Muscle of leg (tissue), 11 donors: ENCODE measurements around the gene TMOD1. TPM values are rescaled to one million over a fixed set of nuclear protein-coding genes. Genes with fewer than 3 reads are reported as not detected.

Source experiments
- DNase-seq: peaks from one replicate; pipeline ENCODE4 v3.0.0; 2013
- H3K27ac ChIP-seq: one replicate; pipeline ENCODE4 v1.5.1; 2013; ENCODE audit warnings: mild to moderate bottlenecking, low read length, control low read depth
- H3K27me3 ChIP-seq: one replicate; pipeline ENCODE4 v1.6.1; 2013; ENCODE audit warnings: low read length; ENCODE audit not compliant: control insufficient read depth, insufficient read depth
- H3K36me3 ChIP-seq: one replicate; pipeline ENCODE4 v1.6.1; 2013; ENCODE audit warnings: low read length; ENCODE audit not compliant: control insufficient read depth, insufficient read depth
- H3K4me1 ChIP-seq: one replicate; pipeline ENCODE4 v1.6.1; 2013; ENCODE audit warnings: low read length; ENCODE audit not compliant: control insufficient read depth, insufficient read depth
- H3K4me3 ChIP-seq: one replicate; pipeline ENCODE4 v1.5.1; 2013; ENCODE audit warnings: low read length, control low read depth
- H3K9me3 ChIP-seq: replicated peaks from 2 replicates; pipeline ENCODE4 v1.6.1; 2013; ENCODE audit warnings: low read depth, low read length; ENCODE audit not compliant: control insufficient read depth
- whole genome bisulfite sequencing: methylation state at CpG from one replicate; pipeline ENCODE4 v1.1.5; 2013; ENCODE audit warnings: missing lambda C conversion rate; ENCODE audit not compliant: insufficient coverage; 5-methylcytosine and 5-hydroxymethylcytosine counted together
- polyA plus RNA-seq, 8 donors: library from polyadenylated mRNA; unstranded; fragments of 120-200 nt; gene quantifications; one replicate each; pipeline versions ENCODE4 v1.2.1 to v1.2.3, GENCODE V29; 2013; ENCODE audit warnings: inconsistent platforms in 1 of 8, low replicate concordance in 1 of 8; ENCODE audit not compliant: insufficient read length in 8 of 8, insufficient read depth in 1 of 8
- total RNA-seq: library from RNA; stranded (reverse); fragments of 120-200 nt; gene quantifications from one replicate; pipeline ENCODE4 v1.2.4, GENCODE V29; 2013

The TMOD1 gene
- total and polyA plus RNA-seq, 9 donors: 46.1 to 139 (median 102) TPM

DNA sequence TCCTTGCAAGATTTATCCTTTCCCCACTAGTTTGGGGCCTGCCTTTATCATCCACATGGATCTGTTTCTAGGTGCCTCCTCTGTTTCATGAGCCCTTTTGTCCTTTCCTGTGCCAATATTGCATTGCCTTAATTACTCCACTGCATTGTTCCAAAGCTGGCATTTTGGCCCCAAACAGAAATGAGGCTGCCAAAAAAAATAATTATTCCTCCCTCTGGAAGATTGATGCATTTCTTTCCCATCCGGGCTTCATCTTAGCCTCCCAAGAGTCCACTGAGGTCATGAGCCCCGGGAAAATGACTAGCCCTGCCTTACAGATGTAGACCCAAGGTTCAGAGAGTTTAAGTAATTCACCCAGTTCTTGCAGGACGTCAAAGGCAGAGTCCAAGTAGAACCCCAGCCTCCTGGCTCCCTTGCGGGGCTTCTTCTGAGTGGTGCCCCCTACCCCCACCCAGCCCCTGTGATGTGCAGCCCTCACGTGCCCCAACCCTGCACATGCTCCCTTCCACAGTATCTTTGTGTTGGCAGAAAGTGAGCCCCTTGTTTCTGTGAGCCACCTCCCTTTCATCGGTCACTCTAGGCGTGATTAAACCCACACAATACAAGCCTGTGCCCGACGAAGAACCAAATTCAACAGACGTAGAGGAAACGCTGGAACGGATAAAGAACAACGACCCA lies 62.1 kb downstream of the TMOD1 start:
- WGBS: 66% methylated on average over 4 of the region's 13 CpGs
- H3K9me3 ChIP-seq: no peaks in the 10 kb centered on the region
- no peak overlapping the region for H3K27ac ChIP-seq
- peaks cover 11% of the 10 kb centered on the region for H3K36me3 ChIP-seq
- DNase-seq: no peak
- H3K4me1 ChIP-seq: peaks cover 34% of the 10 kb centered on the region
- H3K27me3 ChIP-seq: no peaks in the 10 kb centered on the region
- no peak overlapping the region for H3K4me3 ChIP-seq

DNA sequence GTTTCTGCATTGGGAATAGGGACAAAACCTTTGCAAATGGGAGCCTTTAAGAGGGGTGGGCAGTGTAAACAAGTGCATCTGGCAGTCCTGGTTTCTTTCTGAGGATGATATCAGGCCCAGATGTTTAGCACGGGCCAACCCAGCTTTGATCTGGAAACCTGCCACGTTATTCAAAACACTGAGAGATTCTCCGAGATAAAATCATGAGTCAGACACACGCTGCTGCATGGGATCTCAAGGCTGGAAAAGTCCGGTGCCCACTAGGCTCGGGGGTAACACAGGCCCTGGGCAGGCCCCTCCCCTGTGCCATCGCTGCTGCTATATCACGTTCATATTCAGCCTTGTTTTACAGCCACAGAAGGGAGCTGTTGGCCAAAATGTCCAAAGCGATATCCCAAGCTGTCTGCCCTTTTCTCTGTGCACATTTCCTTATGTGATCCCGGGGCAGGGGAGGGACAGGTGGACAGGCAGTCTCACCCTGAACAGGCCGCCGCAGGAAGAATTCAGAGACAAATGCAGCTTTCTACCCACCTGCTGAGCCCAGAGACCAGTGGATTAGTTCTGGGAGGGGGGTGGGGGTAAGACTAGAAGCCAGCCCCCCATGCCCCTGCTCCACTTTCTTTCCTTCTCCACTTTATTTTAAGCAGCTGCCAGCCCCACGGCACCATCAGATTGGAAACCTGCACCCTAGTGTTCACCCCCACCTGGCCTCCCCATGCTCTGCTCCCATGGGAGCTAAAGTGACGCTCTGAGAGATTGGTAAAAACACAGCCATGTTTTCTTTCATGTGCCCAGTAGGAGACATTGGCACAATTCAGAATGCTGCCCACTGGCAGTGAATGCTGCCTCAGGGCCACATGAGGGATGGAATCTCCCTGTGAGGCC lies 63.1 kb downstream of the TMOD1 start:
- WGBS: 28% methylated on average over 9 of the region's 14 CpGs
- Histone ChIP-seq H3K4me1 (peaks cover 40% of the 10 kb centered on the region), H3K9me3 (no peaks in the 10 kb centered on the region), H3K36me3 (peaks cover 18% of the 10 kb centered on the region), H3K27me3 (no peaks in the 10 kb centered on the region), H3K4me3 (no peak overlapping the region), H3K27ac (no peak overlapping the region)
- DNase-seq: peak; percentile 48

DNA sequence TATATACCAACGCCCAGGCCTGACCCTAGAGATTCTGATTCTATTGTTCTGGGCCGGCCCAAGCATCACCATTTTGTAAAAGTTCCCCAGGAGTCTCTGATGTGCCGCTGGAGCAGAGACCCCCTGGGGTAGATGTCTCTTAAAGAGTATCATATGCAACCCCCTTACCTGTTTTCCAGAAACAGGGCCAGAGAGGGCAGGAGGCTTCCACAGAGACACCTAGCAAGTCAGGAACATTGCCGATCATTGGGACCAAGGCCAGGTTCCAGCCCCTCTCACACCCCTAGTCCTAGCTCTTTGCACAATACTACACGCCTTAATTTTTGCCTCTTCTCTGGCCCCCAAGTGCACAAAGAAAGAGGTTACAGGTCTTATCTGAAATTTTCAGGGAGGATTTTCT lies 63.8 kb downstream of the TMOD1 start:
- DNase-seq: no peak
- Histone ChIP-seq H3K27ac (no peak overlapping the region), H3K4me1 (peaks cover 41% of the 10 kb centered on the region), H3K9me3 (no peaks in the 10 kb centered on the region), H3K4me3 (no peak overlapping the region), H3K27me3 (no peaks in the 10 kb centered on the region), H3K36me3 (peaks cover 18% of the 10 kb centered on the region)
- no CpG with 5 or more reads among the region's 5 CpGs for WGBS

DNA sequence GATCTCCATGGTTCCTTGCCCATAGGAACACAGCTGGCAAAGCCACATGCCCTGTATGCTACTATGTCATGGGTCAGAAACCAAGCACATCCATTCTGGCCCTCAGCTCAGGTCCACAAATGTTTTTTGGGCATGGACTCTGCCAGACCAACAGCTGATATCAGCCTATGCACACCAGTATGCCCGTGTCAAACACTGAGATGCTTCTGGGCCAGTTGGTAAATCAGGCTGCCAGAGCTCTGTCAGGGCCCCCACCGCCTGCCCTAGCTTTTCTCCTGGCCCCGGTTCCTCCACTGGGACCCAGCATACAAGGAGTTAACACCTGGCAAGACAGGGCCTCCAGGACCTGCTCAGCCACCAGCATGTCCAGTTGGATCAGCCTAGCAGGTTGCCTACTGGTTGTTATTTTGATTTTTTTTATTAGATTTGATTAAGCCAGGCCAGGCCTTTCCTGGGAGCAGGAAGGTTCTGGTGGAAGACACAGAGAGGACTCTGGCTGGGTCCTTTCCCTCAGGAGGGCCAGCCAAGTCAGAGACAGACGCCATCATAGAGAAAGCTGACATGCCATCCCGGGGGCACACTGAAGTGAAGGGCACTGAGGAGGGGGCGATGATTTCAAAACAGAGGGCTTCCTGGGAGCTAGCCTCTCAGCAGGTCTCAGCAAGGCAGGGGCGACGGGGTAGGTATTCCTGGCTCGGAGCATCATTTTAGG lies 65.9 kb downstream of the TMOD1 start:
- peak overlapping the region; percentile 82 for H3K27ac ChIP-seq
- WGBS: 70% methylated on average over 8 of the region's 9 CpGs
- peak; percentile 27 for DNase-seq
- no peaks in the 10 kb centered on the region for H3K27me3 ChIP-seq
- H3K9me3 ChIP-seq: no peaks in the 10 kb centered on the region
- H3K4me1 ChIP-seq: peaks cover 61% of the 10 kb centered on the region
- H3K4me3 ChIP-seq: no peak overlapping the region
- peaks cover 18% of the 10 kb centered on the region for H3K36me3 ChIP-seq

DNA sequence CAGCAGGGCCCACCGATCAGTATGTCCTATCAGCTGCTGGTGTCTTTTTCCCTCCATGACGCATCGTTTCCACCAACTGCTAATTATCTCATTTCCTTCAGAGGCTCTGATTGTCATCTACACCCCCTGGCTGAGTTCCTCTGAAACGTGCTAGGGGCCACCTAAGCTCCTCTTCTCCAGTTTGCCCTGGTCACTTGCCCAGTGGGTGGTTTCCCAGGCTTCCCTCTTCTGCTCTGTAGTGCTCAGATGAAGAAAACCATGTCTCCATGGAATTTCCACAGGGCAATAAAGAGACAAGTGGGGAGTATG lies 66.4 kb downstream of the TMOD1 start:
- DNase-seq: peak; percentile 63
- WGBS: 54% methylated on average over 4 of the region's 4 CpGs
- Histone ChIP-seq H3K4me1 (peaks cover 64% of the 10 kb centered on the region), H3K9me3 (no peaks in the 10 kb centered on the region), H3K27ac (peak overlapping the region; percentile 82), H3K27me3 (no peaks in the 10 kb centered on the region), H3K4me3 (no peak overlapping the region), H3K36me3 (peaks cover 20% of the 10 kb centered on the region)

DNA sequence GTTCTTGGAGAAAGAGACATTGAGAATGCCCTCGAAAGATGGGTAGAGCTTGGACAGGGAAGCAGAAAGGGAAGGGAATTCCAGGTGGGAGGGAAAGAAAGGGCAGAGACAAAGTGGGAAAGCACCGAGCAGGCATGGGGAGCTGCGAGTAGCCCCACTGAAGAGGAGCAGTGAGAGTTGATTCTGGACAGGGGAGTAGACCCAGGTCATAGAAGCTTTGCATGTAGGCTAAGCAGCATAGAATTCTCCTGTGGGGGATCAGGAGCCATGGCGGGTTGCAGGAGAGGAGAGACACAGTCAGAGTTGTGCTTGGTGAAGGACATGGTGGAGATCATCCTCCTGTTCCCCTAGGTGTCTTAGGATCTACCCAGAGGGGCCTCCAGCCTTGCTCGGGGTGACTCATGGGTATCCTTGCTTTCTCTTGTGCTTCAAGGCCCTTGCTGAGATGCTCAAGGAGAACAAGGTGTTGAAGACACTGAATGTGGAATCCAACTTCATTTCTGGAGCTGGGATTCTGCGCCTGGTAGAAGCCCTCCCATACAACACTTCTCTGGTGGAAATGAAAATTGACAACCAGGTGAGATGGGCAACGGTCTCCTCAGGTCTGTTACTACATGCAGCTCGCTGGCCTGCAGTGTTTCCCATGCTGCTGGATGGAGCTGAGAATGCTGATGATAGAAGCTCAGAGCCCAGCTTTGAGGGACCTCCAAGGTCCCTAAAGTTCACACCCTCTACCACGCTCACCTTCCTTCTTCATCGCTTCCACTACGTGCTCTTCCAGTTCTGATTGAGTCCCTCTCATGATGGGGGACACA lies 67.2 kb downstream of the TMOD1 start:
- Histone ChIP-seq H3K9me3 (no peaks in the 10 kb centered on the region), H3K27ac (peak overlapping the region; percentile 60), H3K4me1 (peaks cover 61% of the 10 kb centered on the region), H3K27me3 (no peaks in the 10 kb centered on the region), H3K36me3 (peaks cover 23% of the 10 kb centered on the region), H3K4me3 (no peak overlapping the region)
- no peak for DNase-seq
- WGBS: 86% methylated on average over 8 of the region's 11 CpGs

DNA sequence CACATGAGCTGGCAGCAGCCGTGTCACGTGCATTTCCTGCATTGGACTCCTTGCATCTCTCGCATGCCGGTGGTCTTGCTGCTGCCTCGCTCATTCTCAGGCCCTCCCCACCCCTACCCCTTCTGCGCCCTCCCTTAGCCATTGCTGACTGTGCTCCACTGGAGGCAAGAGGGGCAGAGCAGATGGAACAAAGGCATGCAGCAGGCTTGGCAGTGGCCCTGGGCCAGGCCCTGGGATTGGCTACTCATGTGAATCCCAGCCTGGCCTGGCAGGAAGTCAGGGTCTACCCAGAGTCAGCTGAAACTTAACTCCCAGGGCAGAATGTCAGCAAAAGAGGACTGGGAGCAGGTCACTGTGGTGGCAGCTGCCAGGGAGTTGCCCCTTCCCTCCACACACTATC lies 69.4 kb downstream of the TMOD1 start:
- 75% methylated on average over 6 of the region's 6 CpGs for WGBS
- H3K9me3 ChIP-seq: no peaks in the 10 kb centered on the region

DNA sequence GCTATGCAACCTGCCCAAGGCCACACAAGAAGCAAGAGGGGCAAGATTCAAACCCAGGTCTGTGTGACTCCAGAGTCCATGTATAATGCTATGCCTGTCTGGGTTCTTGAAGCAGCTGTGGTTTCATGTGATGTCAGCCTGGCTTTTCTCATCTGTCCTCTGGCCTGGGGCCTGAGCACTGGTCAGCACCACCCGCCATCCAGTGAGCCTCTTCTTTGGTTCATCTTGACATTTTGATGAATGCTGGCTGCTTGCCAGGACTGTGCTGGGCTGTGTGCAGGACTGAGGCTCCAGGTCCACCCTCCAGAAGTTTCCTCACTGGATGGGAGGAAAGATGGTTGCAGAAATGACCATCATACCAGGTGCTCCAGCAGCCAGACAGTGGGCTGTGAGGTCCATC lies 70.2 kb downstream of the TMOD1 start:
- H3K4me1 ChIP-seq: peaks cover 47% of the 10 kb centered on the region
- H3K27ac ChIP-seq: peak overlapping the region; percentile 80
- no peak overlapping the region for H3K4me3 ChIP-seq
- peak; percentile 45 for DNase-seq
- H3K9me3 ChIP-seq: no peaks in the 10 kb centered on the region
- H3K36me3 ChIP-seq: peaks cover 12% of the 10 kb centered on the region
- WGBS: no CpG with 5 or more reads among the region's 1 CpG
- H3K27me3 ChIP-seq: peaks cover 2% of the 10 kb centered on the region

More for the DNA sequence above, 69.4 kb downstream of the TMOD1 start:
- no peak overlapping the region for H3K4me3 ChIP-seq
- H3K36me3 ChIP-seq: peaks cover 12% of the 10 kb centered on the region
- peak overlapping the region; percentile 80 for H3K27ac ChIP-seq
- DNase-seq: peak; percentile 83
- H3K4me1 ChIP-seq: peaks cover 47% of the 10 kb centered on the region
- H3K27me3 ChIP-seq: peaks cover 2% of the 10 kb centered on the region

DNA sequence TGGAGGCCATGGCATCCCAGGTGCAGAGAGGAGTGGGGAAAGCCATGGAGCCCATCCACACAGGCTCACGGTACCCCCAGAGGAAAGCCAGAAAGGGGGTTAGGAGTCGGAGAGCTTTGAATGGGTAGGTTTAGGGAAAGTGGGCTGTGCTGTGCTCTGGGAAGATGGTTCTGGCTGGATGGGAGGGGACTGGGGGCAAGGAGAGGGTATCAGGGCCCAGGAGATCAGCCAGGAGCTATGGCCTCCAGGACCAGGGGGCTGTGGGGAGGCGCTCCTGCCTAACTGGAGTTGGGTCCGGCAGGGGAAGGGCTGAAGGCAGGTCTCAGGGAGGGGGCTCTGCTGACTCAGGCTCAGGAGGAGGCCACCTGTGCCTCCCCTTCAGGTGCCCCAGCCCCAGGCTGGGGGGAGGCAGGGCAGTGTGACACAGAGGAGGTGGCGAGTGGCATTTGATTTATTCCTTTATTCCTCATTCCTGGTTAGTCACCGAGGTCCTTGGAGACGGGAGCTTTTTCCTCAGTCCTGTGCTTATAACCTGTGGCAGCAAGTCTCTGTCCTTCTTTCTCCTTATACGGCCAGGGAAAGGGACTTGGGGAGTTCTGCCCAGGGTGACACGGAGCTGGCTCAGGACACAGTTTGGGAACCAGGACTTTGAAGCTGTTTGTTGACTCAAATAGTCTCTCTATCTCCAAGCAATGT lies 70.9 kb downstream of the TMOD1 start:
- WGBS: 64% methylated on average over 7 of the region's 9 CpGs
- Histone ChIP-seq H3K4me1 (peaks cover 41% of the 10 kb centered on the region), H3K27ac (no peak overlapping the region), H3K4me3 (no peak overlapping the region), H3K27me3 (peaks cover 4% of the 10 kb centered on the region), H3K36me3 (peaks cover 12% of the 10 kb centered on the region), H3K9me3 (no peaks in the 10 kb centered on the region)
- no peak for DNase-seq
